CD14-positive monocyte (primary cell): Measurements from ENCODE around the gene TBC1D13. TPM values are rescaled to one million over a fixed set of nuclear protein-coding genes. Genes with fewer than 3 reads are reported as not detected.

Source experiments
- DNase-seq, 3 donors: peaks; one replicate each; pipeline ENCODE4 v3.0.0-alpha.2; 2011 to 2022
- H2AFZ ChIP-seq: 2 replicates; pipeline ENCODE4 v1.6.0; 2012; ENCODE audit warnings: mild to moderate bottlenecking, low read depth, low read length, inconsistent platforms; ENCODE audit not compliant: insufficient read depth, poor library complexity, severe bottlenecking
- H3K27ac ChIP-seq, 2 donors: 1 replicate in 1 of 2; 2 replicates in 1 of 2; pipeline ENCODE4 v1.5.1; 2012 to 2013; ENCODE audit warnings: low read length in 2 of 2, control low read depth in 1 of 2, inconsistent platforms in 1 of 2, low read depth in 1 of 2, mild to moderate bottlenecking in 1 of 2
- H3K27me3 ChIP-seq, 2 donors: one replicate each; pipeline versions ENCODE4 v1.6.0 to v1.6.1; 2011 to 2013; ENCODE audit warnings: low read length in 2 of 2; ENCODE audit not compliant: control insufficient read depth in 2 of 2, insufficient read depth in 2 of 2
- H3K36me3 ChIP-seq, 2 donors: replicated peaks in 1 of 2; 1 replicate in 1 of 2; 2 replicates in 1 of 2; pipeline versions ENCODE4 v1.5.1 to v1.6.1; 2012 to 2013; ENCODE audit warnings: low read length in 2 of 2, control low read depth in 1 of 2, inconsistent platforms in 1 of 2, mild to moderate bottlenecking in 1 of 2; ENCODE audit not compliant: insufficient read depth in 2 of 2, control insufficient read depth in 1 of 2
- H3K4me1 ChIP-seq, 2 donors: 1 replicate in 1 of 2; 2 replicates in 1 of 2; pipeline versions ENCODE4 v1.5.1 to v1.6.1; 2012 to 2013; ENCODE audit warnings: low read length in 2 of 2, control low read depth in 1 of 2, inconsistent platforms in 1 of 2, mild to moderate bottlenecking in 1 of 2, moderate library complexity in 1 of 2; ENCODE audit not compliant: insufficient read depth in 2 of 2, control insufficient read depth in 1 of 2
- H3K4me2 ChIP-seq: replicated peaks from 2 replicates; pipeline ENCODE3; 2012; ENCODE audit warnings: low read length, moderate library complexity, mild to moderate bottlenecking; ENCODE audit not compliant: poor library complexity, severe bottlenecking; ENCODE audit errors: extremely low read depth
- H3K4me3 ChIP-seq, 3 experiments: fragments of 200-600 bp in 1 of 3; sonication (generic) in 1 of 3; replicated peaks in 1 of 3; 1 replicate in 2 of 3; 2 replicates in 1 of 3; pipeline ENCODE4 v1.5.1; 2011 to 2013; ENCODE audit warnings: low read length in 3 of 3, mild to moderate bottlenecking in 3 of 3, control low read depth in 2 of 3, low read depth in 2 of 3, inconsistent platforms in 1 of 3, moderate library complexity in 1 of 3
- H3K79me2 ChIP-seq: 2 replicates; pipeline ENCODE4 v1.6.0; 2012; ENCODE audit warnings: mild to moderate bottlenecking, control low read depth, inconsistent platforms, low read length, moderate library complexity; ENCODE audit not compliant: insufficient read depth
- H3K9ac ChIP-seq: 2 replicates; pipeline ENCODE4 v1.6.0; 2017; ENCODE audit warnings: low read length, mild to moderate bottlenecking; ENCODE audit not compliant: insufficient read depth, poor library complexity, severe bottlenecking
- H3K9me3 ChIP-seq, 2 donors: replicated peaks in 1 of 2; 1 replicate in 1 of 2; 2 replicates in 1 of 2; pipeline versions ENCODE4 v1.5.1 to v1.6.1; 2012 to 2013; ENCODE audit warnings: low read length in 2 of 2, control low read depth in 1 of 2; ENCODE audit not compliant: control insufficient read depth in 1 of 2, insufficient read depth in 1 of 2
- H4K20me1 ChIP-seq: 2 replicates; pipeline ENCODE4 v1.6.0; 2012; ENCODE audit warnings: mild to moderate bottlenecking, low read length, control low read depth, moderate library complexity; ENCODE audit not compliant: insufficient read depth
- H3K27ac Mint-ChIP-seq, 7 donors: one replicate each; pipeline ENCODE4 v1.8.0; 2020; ENCODE audit warnings: mild to moderate bottlenecking in 7 of 7, mixed read lengths in 7 of 7, moderate library complexity in 6 of 7, inconsistent platforms in 2 of 7
- H3K27me3 Mint-ChIP-seq, 3 donors: one replicate each; pipeline ENCODE4 v1.8.0; 2021 to 2022; ENCODE audit warnings: low read depth in 3 of 3, mild to moderate bottlenecking in 3 of 3, mixed read lengths in 3 of 3, moderate library complexity in 3 of 3, inconsistent platforms in 1 of 3
- H3K36me3 Mint-ChIP-seq, 2 donors: one replicate each; pipeline ENCODE4 v1.8.0; 2020; ENCODE audit warnings: mixed read lengths in 2 of 2, inconsistent platforms in 1 of 2, mild to moderate bottlenecking in 1 of 2
- H3K4me1 Mint-ChIP-seq: one replicate; pipeline ENCODE4 v1.8.0; 2020; ENCODE audit warnings: mild to moderate bottlenecking, mixed read lengths
- H3K4me3 Mint-ChIP-seq, 2 donors: one replicate each; pipeline ENCODE4 v1.8.0; 2020; ENCODE audit warnings: mild to moderate bottlenecking in 2 of 2, mixed read lengths in 2 of 2, moderate library complexity in 1 of 2
- H3K9me3 Mint-ChIP-seq, 7 donors: one replicate each; pipeline ENCODE4 v1.8.0; 2020 to 2022; ENCODE audit warnings: mixed read lengths in 7 of 7, mild to moderate bottlenecking in 6 of 7, moderate library complexity in 6 of 7, inconsistent platforms in 2 of 7
- WGBS: methylation state at CpG from one replicate; pipeline ENCODE4 v1.1.5; 2013; ENCODE audit warnings: missing lambda C conversion rate; ENCODE audit not compliant: insufficient coverage; 5-methylcytosine and 5-hydroxymethylcytosine counted together
- intact Hi-C, 2 donors: fragments of 100-400 bp; cut with micrococcal nuclease; formaldehyde crosslinking; loops; one replicate each; pipeline versions ENCODE4 v1.15.0 to v1.15.1; 2023
- polyA plus RNA-seq, 3 donors: library from polyadenylated mRNA; depleted of rRNA in 1 of 3; unstranded in 2 of 3; stranded (reverse) in 1 of 3; fragments of 300-500 nt in 2 of 3; fragments of >200 nt in 1 of 3; fragmentation: Illumina TruSeq in 2 of 3; gene quantifications; 1 replicate in 2 of 3; 2 replicates in 1 of 3; pipeline ENCODE4 v1.2.3, GENCODE V29; 2012 to 2021
- TF ChIP-seq, protein P1 (sequence below): fragments of 200-600 bp; IDR thresholded peaks from one replicate; pipeline ENCODE4 v1.8.0; 2022; ENCODE audit warnings: antibody characterized with exemption, mild to moderate bottlenecking

Gene TBC1D13
- polyA plus RNA-seq, 3 donors, result 9.9 to 16.8 (median 13.8) TPM

DNA sequence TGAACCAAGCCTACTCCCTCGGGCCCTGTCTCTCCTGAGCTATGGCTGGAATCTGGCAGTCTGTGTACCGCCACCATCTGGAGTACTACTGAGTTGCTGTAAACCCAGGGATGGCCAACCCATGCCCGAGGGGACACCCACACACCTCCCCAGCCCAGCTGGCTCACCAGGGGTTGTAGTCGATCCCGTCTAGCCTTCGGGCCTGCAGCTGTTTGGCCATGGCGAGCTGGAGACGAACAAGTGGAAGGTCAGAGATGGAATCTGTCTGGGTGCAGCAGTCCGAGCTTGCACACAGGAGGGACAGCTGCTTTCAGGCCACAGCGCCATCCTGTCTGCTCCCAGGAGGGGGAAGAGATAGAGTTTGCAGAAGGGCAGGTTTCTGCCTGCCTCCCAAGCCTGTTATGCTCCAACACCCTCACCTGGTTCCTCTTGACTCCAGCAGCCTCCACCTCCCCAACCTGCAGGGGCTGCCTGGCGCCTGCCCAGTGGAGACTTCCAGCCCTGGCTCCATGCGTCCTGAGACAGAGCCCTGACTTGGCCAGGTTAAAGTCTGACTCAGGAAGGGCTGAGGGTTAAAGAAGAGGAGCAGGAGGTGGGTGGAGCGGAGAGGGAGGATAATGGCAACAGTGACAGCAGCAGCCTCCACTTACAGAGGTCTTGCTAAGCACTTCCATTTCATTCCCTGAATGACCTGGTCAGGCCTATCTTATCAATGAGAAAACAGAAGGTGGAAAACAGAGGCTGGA lies 58.3 kb downstream of the TBC1D13 start:
- H2AFZ ChIP-seq, result no peak overlapping the region

DNA sequence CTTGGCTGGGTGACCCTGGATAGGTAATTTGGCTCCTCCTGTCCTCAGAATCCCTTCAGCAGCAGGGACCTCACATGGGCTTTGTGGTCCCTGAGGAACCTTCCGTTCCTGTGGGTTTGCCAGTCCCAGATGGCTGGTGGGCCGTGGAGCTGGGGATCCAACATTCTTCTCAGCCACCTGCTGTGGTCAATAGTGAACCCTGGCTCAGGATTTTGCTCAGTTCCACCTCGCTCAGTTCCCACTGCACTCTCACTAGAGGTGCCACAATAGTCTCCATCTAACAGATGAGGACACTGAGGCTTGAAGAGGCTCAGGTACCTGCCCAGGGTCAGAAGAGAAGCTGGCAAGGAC lies 59.6 kb downstream of the TBC1D13 start:
- Histone ChIP-seq H3K4me1 (no peaks in the 10 kb centered on the region), H3K27me3 (no peaks in the 10 kb centered on the region), H3K79me2 (no peaks in the 10 kb centered on the region), H3K9ac (no peak overlapping the region), H2AFZ (no peak overlapping the region), H3K4me2 (no peak overlapping the region), H3K4me3 (no peak overlapping the region), H4K20me1 (no peaks in the 10 kb centered on the region), H3K9me3 (peaks cover 5 to 15% of the 10 kb centered on the region in 2 donors), H3K27ac (no peak overlapping the region), H3K36me3 (no peaks in the 10 kb centered on the region)
- TF ChIP-seq, protein P1, sequence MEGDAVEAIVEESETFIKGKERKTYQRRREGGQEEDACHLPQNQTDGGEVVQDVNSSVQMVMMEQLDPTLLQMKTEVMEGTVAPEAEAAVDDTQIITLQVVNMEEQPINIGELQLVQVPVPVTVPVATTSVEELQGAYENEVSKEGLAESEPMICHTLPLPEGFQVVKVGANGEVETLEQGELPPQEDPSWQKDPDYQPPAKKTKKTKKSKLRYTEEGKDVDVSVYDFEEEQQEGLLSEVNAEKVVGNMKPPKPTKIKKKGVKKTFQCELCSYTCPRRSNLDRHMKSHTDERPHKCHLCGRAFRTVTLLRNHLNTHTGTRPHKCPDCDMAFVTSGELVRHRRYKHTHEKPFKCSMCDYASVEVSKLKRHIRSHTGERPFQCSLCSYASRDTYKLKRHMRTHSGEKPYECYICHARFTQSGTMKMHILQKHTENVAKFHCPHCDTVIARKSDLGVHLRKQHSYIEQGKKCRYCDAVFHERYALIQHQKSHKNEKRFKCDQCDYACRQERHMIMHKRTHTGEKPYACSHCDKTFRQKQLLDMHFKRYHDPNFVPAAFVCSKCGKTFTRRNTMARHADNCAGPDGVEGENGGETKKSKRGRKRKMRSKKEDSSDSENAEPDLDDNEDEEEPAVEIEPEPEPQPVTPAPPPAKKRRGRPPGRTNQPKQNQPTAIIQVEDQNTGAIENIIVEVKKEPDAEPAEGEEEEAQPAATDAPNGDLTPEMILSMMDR, result no peak
- H3K4me1 Mint-ChIP-seq, result no peaks in the 10 kb centered on the region
- DNase-seq, result no peak
- intact Hi-C loops, result no loop called here
- no peak overlapping the region for H3K4me3 Mint-ChIP-seq
- WGBS, result 96% methylated on average over 3 of the region's 3 CpGs
- peaks cover 2 to 19% of the 10 kb centered on the region in 2 donors for H3K36me3 Mint-ChIP-seq
- peaks cover 14 to 28% (median 16%) of the 10 kb centered on the region in 7 donors for H3K9me3 Mint-ChIP-seq
- no peaks in the 10 kb centered on the region for H3K27me3 Mint-ChIP-seq
- no peak overlapping the region for H3K27ac Mint-ChIP-seq

More for the DNA sequence above, 58.3 kb downstream of the TBC1D13 start:
- Histone ChIP-seq H3K4me2 (no peak overlapping the region), H4K20me1 (no peaks in the 10 kb centered on the region), H3K27ac (no peak overlapping the region), H3K9ac (no peak overlapping the region), H3K4me3 (no peak overlapping the region), H3K79me2 (no peaks in the 10 kb centered on the region), H3K27me3 (no peaks in the 10 kb centered on the region), H3K4me1 (no peaks in the 10 kb centered on the region), H3K9me3 (peaks cover 0 to 5% of the 10 kb centered on the region in 2 donors), H3K36me3 (no peaks in the 10 kb centered on the region)
- Mint-ChIP-seq H3K36me3 (peaks cover 0 to 7% of the 10 kb centered on the region in 2 donors), H3K9me3 (peaks cover 2 to 15% (median 5%) of the 10 kb centered on the region in 7 donors), H3K4me3 (no peak overlapping the region), H3K4me1 (no peaks in the 10 kb centered on the region), H3K27me3 (no peaks in the 10 kb centered on the region), H3K27ac (no peak overlapping the region)
- no peak for DNase-seq
- TF ChIP-seq, protein P1, result no peak
- 92% methylated on average over 7 of the region's 13 CpGs for WGBS
- intact Hi-C loops, result no loop called here
